ENCODE results near the gene PSG2. TPM values are rescaled to one million over a fixed set of nuclear protein-coding genes. Genes with fewer than 3 reads are reported as not detected.
"Not testable (repeated sequence)": the region's sequence is repeated elsewhere in the genome, so short reads cannot be mapped to it uniquely, and the experiment has no call there.

PSG2 gene
- total RNA-seq, 4 donors from 2014 or later = not detected

- TF ChIP-seq CTCF (IDR thresholded peaks at IDR 0.05) = no peak
Measured at GRCh38 chr19:43105496-43105895, 23.0 kb upstream of the PSG2 start.

GRCh38 chr19:43104215-43104850 lies 21.8 kb upstream of the PSG2 start:
- DNase-seq (ENCODE audit: low spot score); ATAC-seq (ENCODE audit: low FRiP score): not testable (repeated sequence)

More at GRCh38 chr19:43105496-43105895, 23.0 kb upstream of the PSG2 start:
- DNase-seq (ENCODE audit: low spot score) = no peak
- ATAC-seq (ENCODE audit: low FRiP score) = no peak

- TF ChIP-seq CTCF (IDR thresholded peaks at IDR 0.05) = no peak
- DNase-seq (ENCODE audit: low spot score) = no peak
- ATAC-seq (ENCODE audit: low FRiP score) = no peak
Measured at GRCh38 chr19:43101950-43102349, 19.4 kb upstream of the PSG2 start.

- not testable (repeated sequence) for ATAC-seq (ENCODE audit: low FRiP score); DNase-seq (ENCODE audit: low spot score)
Measured at GRCh38 chr19:43098416-43098815, 15.9 kb upstream of the PSG2 start.

GRCh38 chr19:43087702-43088340 lies 5.3 kb upstream of the PSG2 start:
- DNase-seq (ENCODE audit: low spot score) = peak; percentile 55
- ATAC-seq (ENCODE audit: low FRiP score) = not testable (repeated sequence)

GRCh38 chr19:43085796-43086530 lies 3.5 kb upstream of the PSG2 start:
- not testable (repeated sequence) for DNase-seq (ENCODE audit: low spot score); ATAC-seq (ENCODE audit: low FRiP score)

- ATAC-seq (ENCODE audit: low FRiP score); DNase-seq (ENCODE audit: low spot score): not testable (repeated sequence)
Measured at GRCh38 chr19:43084196-43084832, 1.8 kb upstream of the PSG2 start.

GRCh38 chr19:43083721-43084120 lies 1.2 kb upstream of the PSG2 start:
- not testable (repeated sequence) for DNase-seq (ENCODE audit: low spot score); ATAC-seq (ENCODE audit: low FRiP score)

GRCh38 chr19:43078311-43078710 lies 4.2 kb downstream of the PSG2 start:
- ATAC-seq (ENCODE audit: low FRiP score) (no peak), DNase-seq (ENCODE audit: low spot score) (no peak)
- no peak for TF ChIP-seq CTCF (IDR thresholded peaks at IDR 0.05)

GRCh38 chr19:43077881-43078280 lies 4.6 kb downstream of the PSG2 start:
- not testable (repeated sequence) for ATAC-seq (ENCODE audit: low FRiP score); DNase-seq (ENCODE audit: low spot score)

GRCh38 chr19:43062418-43062817 lies 20.1 kb downstream of the PSG2 start:
- not testable (repeated sequence) for ATAC-seq (ENCODE audit: low FRiP score); DNase-seq (ENCODE audit: low spot score)

- not testable (repeated sequence) for DNase-seq (ENCODE audit: low spot score); ATAC-seq (ENCODE audit: low FRiP score)
Measured at GRCh38 chr19:43061326-43061725, 21.2 kb downstream of the PSG2 start.

- not testable (repeated sequence) for ATAC-seq (ENCODE audit: low FRiP score)
Measured at GRCh38 chr19:43060254-43060653, 22.2 kb downstream of the PSG2 start.

GRCh38 chr19:43059482-43059881 lies 23.0 kb downstream of the PSG2 start:
- not testable (repeated sequence) for ATAC-seq (ENCODE audit: low FRiP score); DNase-seq (ENCODE audit: low spot score)

More at GRCh38 chr19:43060254-43060653, 22.2 kb downstream of the PSG2 start:
- DNase-seq (ENCODE audit: low spot score) = not testable (repeated sequence)

- not testable (repeated sequence) for DNase-seq (ENCODE audit: low spot score); ATAC-seq (ENCODE audit: low FRiP score)
Measured at GRCh38 chr19:43058440-43058839, 24.1 kb downstream of the PSG2 start.

Measured in omental fat pad (tissue), 4 donors.